Activated CD8-positive, alpha-beta memory T cell treated with anti-CD3 and anti-CD28 coated beads for 1 hour (primary cell): ENCODE data around the gene SETD1B.

Experiments used
- DNase-seq, 2 donors: peaks; one replicate each; pipeline ENCODE4 v3.0.0-alpha.2; 2020; ENCODE audit warnings: low read depth in 1 of 2; ENCODE audit errors: extremely low read depth in 1 of 2

The SETD1B gene

DNA sequence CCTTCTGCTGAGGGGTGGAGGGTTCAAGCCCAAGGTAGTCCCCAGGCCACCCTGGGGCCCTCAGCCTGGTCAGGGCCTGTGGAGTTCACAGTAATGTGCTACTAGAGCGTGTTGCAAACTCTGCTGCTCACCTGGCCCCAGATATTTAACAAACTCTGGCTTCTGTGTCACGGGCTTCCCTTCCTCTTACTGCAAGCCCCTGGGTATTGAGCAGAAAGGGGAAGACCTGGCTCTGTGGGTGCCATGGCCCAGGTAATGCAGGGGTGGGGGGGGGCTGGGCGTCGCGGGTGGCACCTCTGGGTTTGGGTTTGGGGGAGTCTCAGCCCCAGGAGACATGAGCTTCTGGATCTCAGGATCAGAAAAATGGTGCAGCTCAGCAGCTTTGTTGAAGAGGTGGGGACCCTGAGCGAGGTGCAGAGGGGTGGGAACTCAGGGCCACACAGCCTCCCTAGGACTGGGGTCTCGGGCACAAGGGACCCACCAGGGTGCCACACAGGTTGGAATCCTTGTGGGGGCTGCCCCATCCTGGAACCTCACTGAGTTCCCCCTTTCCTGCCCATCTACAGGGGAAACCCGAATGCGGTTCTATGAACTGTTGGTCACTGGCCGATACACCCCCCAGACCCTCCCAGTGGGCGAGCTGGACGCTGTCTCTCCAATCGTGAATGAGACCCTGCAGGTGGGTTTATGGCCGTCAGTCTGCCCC lies 4.0 kb downstream of the SETD1B start:
- no peak for DNase-seq

- no peak for DNase-seq
Measured at GRCh38 chr12:121808623-121809022, 4.8 kb downstream of the SETD1B start.

GRCh38 chr12:121809712-121810116 lies 5.9 kb downstream of the SETD1B start:
- no peak for DNase-seq

DNA sequence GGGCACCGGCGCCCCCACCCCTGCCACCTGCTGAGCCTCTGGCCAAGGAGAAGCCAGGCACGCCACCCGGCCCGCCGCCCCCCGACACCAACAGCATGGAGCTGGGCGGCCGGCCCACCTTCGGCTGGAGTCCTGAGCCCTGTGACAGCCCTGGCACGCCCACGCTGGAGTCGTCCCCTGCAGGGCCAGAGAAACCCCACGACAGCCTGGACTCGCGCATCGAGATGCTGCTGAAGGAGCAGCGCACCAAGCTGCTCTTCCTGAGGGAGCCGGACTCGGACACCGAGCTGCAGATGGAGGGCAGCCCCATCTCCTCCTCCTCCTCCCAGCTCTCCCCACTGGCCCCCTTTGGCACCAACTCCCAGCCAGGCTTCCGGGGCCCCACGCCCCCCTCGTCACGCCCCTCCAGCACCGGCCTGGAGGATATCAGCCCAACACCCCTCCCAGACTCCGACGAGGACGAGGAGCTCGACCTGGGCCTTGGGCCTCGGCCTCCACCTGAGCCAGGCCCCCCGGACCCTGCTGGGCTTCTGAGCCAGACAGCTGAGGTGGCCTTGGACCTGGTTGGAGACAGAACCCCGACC lies 6.5 kb downstream of the SETD1B start:
- no peak for DNase-seq

DNA sequence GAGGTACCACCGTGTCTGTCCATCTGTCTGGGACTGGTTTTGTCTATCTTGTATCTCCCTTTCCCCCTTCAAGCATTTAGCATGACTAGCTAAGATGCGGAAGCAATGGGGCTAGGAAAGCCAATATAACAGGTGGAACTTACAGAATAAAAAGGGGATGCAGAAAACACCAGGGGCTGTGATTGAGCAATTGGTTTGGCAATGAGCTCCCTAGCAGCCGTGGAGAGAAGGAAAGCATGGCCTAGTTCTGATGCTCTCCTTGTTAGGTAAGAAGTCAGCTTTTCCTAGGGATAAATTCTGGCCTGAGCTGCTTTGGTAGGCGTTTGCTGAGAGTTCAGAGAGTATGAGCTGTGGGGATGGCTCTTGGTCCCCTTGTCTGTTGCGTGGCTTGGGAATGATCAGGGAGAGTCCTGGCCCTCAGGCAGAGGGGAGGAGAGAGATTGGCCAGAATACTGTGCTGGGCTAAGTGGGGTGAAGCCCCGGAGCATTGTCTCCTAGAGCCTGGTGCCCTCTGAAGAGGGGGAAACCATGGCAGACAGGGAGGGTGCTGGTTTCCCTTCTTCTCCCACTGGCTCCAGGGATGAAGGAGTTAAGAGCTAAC lies 7.1 kb downstream of the SETD1B start:
- DNase-seq: no peak

DNA sequence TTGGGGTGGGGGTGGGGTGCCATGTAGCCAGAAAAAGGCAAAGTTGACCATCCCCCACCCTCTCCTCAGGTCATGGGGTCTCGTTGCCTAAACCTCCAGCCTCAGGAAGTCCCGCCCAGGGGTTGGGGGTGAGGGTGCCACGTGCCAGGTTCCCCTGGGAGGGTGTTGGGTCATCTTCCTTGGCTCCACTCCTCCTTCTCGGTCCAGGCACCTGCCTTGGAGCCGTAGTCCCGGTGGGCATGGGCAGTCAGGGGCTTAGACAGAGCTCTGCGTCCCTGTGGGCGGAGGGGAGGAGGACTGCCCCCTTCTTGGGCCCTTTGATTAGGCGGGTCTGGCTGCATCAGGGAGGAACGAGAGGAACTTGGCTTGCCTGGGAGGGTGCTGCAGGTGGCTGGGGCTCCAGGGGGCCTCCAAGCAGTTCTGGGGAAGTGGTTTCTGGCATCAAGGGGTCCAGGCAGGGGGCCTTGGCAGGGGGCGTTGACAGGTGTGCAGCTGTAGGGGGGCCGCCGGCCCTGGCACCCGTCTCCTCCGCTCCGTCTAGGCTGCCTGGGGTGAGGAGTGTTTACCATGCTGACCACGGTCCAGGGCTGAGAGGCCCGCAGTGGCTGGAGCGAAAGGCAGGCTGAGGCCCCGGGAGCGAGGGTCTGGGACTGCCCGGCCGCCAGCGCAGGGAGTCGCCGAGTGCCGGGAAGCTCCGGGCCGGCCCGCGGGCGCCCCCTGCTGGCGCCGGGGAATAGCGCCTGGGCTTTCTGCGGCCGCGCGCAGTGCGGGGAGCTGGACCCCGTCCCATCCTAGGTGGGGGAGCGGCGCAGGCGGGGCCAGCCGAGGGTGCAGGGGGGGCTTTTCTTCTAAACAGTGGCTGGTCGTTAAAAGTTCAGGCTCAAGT lies 7.9 kb downstream of the SETD1B start:
- DNase-seq: peak in 1 of 2 donors; percentile 65

- no peak for DNase-seq
Measured at GRCh38 chr12:121812320-121812871, 8.6 kb downstream of the SETD1B start.

- no peak for DNase-seq
Measured at GRCh38 chr12:121812921-121813896, 9.4 kb downstream of the SETD1B start.

- DNase-seq: no peak
Measured at GRCh38 chr12:121813951-121814350, 10.1 kb downstream of the SETD1B start.

DNA sequence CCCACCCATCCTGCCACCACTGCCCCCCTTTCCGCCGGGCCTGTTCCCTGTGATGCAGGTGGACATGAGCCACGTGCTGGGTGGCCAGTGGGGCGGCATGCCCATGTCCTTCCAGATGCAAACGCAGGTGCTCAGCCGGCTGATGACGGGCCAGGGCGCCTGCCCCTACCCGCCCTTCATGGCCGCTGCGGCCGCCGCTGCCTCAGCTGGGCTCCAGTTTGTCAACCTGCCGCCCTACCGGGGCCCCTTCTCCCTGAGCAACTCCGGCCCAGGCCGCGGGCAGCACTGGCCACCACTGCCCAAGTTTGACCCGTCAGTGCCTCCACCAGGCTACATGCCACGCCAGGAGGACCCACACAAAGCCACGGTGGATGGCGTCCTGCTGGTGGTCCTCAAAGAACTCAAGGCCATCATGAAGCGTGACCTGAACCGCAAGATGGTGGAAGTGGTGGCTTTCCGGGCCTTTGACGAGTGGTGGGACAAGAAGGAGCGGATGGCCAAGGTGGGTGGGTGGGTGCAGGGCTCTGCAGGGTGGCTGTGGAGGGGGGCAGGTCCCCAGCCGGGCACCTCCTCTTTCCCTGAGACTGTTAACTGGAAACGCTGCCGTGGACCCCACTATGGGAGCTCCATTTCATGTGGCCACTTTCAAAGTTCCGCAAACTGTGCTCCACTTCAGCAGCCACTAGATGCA lies 10.8 kb downstream of the SETD1B start:
- no peak for DNase-seq

GRCh38 chr12:121815263-121815662 lies 11.5 kb downstream of the SETD1B start:
- no peak for DNase-seq

DNA sequence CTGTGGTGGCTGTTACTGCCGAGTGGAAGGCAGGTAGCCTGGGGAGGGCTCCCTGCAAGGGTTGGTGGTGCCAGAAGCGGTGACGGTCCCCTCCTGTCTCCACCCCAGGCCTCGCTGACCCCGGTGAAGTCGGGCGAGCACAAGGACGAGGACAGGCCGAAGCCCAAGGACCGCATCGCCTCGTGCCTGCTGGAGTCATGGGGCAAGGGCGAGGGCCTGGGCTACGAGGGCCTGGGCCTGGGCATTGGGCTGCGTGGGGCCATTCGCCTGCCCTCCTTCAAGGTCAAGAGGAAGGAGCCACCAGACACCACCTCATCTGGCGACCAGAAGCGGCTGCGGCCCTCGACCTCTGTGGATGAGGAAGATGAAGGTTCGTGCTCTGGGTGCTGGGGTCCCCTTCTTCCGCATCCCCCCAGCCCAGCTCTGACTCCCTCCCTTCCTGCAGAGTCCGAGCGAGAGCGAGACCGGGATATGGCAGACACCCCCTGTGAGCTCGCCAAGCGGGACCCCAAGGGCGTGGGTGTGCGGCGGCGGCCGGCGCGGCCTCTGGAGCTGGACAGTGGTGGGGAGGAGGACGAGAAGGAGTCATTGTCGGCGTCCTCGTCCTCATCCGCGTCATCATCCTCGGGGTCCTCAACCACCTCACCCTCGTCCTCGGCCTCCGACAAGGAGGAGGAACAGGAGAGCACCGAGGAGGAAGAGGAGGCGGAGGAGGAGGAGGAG lies 13.3 kb downstream of the SETD1B start:
- DNase-seq: no peak

GRCh38 chr12:121817648-121818043 lies 13.8 kb downstream of the SETD1B start:
- DNase-seq: no peak

DNA sequence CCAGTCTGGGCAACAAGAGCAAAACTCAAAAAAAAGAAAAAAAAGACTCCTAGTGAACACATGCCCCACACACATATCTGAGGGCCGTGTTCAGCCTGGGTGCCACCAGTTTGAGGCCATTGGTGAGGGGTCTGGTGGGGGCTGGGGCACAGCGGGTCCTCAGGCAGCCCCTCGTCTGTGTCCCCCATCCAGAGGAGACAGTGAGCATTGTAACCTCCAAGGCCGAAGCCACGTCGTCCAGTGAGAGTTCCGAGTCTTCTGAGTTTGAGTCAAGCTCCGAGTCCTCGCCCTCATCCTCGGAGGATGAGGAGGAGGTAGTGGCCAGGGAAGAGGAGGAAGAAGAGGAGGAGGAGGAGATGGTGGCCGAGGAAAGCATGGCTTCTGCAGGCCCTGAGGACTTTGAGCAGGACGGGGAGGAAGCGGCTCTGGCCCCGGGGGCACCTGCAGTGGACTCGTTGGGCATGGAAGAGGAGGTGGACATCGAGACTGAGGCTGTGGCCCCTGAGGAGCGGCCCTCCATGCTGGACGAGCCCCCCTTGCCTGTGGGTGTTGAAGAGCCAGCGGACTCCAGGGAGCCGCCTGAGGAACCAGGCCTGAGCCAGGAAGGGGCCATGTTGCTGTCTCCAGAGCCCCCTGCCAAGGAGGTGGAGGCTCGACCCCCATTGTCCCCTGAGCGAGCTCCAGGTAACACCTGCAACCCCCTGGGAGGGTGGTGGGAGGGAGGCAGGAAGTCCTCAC lies 15.6 kb downstream of the SETD1B start:
- DNase-seq: no peak

DNA sequence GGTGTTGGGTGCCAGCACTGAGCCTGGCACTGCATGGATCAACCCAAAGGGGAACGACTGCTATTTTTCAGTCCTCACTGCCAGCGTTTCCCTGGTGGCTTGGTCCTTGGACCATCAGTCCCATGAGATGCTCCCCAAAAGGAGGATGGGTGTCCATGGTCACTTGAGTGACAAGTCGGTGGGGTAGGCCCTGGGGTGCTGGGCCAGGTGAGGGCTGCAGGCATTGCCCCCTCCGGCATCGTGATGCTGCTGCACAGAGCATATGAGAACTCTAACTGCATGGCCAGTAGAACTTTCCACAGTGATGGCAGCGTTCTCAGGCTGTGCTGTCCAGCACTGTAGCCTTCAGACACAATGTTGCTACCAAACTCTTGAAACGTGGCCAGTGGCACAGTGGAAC lies 16.2 kb downstream of the SETD1B start:
- no peak for DNase-seq

- no peak for DNase-seq
Measured at GRCh38 chr12:121822393-121823100, 18.7 kb downstream of the SETD1B start.

- DNase-seq: no peak
Measured at GRCh38 chr12:121823101-121823726, 19.4 kb downstream of the SETD1B start.
